ENCODE measurements around the gene MARCHF3. TPM values are rescaled to one million over a fixed set of nuclear protein-coding genes. Genes with fewer than 3 reads are reported as not detected.

MARCHF3 gene
- total and polyA plus RNA-seq, 10 of the 15 experiments (the other 5 are each of a cell fraction or from before 2014, with no cell fraction given): 3.6 to 24.1 (median 11.3) TPM

DNA sequence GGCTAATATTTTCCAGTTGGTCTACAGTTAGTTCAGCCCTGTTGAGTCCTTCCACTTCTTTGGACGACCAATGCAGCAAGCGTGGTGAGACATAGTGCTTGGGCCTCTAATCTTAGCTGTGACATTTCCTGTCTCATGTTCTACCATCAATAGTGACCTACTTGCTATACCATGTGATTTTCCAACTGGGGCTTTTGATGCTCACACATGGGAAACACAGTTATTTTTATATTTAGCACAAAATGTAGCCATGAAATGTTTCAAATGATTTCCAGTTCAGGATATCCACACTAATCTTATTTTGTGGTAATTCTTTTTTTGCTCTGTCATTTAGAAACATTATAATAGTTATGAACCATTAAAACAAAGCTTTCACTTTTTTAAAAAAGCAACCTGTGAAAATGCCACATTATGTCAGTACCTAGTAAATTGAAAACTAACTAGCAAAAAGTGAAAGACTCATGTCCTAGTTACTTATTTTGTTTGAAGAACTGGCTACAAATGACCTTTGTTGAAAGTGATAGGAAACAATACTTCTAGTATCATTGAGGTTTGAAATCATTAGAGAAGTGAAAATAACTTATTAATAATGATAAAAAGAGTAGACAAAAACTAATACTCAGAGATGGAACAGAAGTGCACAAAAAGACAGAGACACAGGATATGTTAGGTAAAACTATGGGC is 18.3 kb downstream of the MARCHF3 start (continued):
- TF ChIP-seq, protein P1, sequence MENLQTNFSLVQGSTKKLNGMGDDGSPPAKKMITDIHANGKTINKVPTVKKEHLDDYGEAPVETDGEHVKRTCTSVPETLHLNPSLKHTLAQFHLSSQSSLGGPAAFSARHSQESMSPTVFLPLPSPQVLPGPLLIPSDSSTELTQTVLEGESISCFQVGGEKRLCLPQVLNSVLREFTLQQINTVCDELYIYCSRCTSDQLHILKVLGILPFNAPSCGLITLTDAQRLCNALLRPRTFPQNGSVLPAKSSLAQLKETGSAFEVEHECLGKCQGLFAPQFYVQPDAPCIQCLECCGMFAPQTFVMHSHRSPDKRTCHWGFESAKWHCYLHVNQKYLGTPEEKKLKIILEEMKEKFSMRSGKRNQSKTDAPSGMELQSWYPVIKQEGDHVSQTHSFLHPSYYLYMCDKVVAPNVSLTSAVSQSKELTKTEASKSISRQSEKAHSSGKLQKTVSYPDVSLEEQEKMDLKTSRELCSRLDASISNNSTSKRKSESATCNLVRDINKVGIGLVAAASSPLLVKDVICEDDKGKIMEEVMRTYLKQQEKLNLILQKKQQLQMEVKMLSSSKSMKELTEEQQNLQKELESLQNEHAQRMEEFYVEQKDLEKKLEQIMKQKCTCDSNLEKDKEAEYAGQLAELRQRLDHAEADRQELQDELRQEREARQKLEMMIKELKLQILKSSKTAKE (IDR thresholded peaks at IDR 0.05; ENCODE audit: low read depth, poor library complexity, severe bottlenecking): peak; percentile 86
- TF ChIP-seq STAT3 (IDR thresholded peaks at IDR 0.05; ENCODE audit: low read depth, low read length) (peak; percentile 84; the same call in 1 of the 2 replicates), TCF3 (IDR thresholded peaks at IDR 0.05; ENCODE audit: borderline replicate concordance, insufficient read depth, low read depth, low read length) (no peak), NFYB (IDR thresholded peaks at IDR 0.05; ENCODE audit: insufficient read depth, low read depth, low read length) (no peak), EGR1 (IDR thresholded peaks at IDR 0.05; ENCODE audit: borderline replicate concordance in 1 of 2, low read depth in 2 of 2, low read length in 2 of 2) (no peak), CEBPB (IDR thresholded peaks at IDR 0.05; ENCODE audit: borderline replicate concordance in 1 of 2, low read depth in 2 of 2, low read length in 2 of 2) (no peak), HDGF (IDR thresholded peaks at IDR 0.05) (no peak), ZSCAN29 (IDR thresholded peaks at IDR 0.05) (no peak), SMC3 (IDR thresholded peaks at IDR 0.05; ENCODE audit: borderline replicate concordance, low read length) (peak; percentile 5; the same call in 1 of the 2 replicates), RBBP5 (conservative IDR thresholded peaks at IDR 0.05) (no peak), RCOR1 (conservative IDR thresholded peaks at IDR 0.05; ENCODE audit: low read depth, low read length) (no peak), NR2C2 (IDR thresholded peaks at IDR 0.05; ENCODE audit: borderline replicate concordance, control insufficient read depth, insufficient read length, low read depth) (no peak), FOS (IDR thresholded peaks at IDR 0.05; ENCODE audit: borderline replicate concordance, extremely low read depth, insufficient read length) (no peak), ZBTB11 (CRISPR knock-in tag; IDR thresholded peaks at IDR 0.05) (no peak), NFXL1 (IDR thresholded peaks at IDR 0.05; ENCODE audit: borderline replicate concordance) (no peak), BACH1 (IDR thresholded peaks at IDR 0.05; ENCODE audit: borderline replicate concordance) (peak; percentile 50; the same call in 1 of the 2 replicates), HDAC2 (IDR thresholded peaks at IDR 0.05) (no peak), RAD51 (IDR thresholded peaks at IDR 0.05) (peak; percentile 85), ZNF217 (IDR thresholded peaks at IDR 0.05) (peak; percentile 67; the same call in 1 of the 2 replicates), ZBED1 (IDR thresholded peaks at IDR 0.05; ENCODE audit: borderline replicate concordance) (0 out of 2 replicates have a peak, but pooled peaks have one; percentile 9), POU2F2 (IDR thresholded peaks at IDR 0.05; ENCODE audit: borderline replicate concordance, low read depth, low read length) (no peak)
- TF ChIP-seq, protein P2, sequence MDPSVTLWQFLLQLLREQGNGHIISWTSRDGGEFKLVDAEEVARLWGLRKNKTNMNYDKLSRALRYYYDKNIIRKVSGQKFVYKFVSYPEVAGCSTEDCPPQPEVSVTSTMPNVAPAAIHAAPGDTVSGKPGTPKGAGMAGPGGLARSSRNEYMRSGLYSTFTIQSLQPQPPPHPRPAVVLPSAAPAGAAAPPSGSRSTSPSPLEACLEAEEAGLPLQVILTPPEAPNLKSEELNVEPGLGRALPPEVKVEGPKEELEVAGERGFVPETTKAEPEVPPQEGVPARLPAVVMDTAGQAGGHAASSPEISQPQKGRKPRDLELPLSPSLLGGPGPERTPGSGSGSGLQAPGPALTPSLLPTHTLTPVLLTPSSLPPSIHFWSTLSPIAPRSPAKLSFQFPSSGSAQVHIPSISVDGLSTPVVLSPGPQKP (IDR thresholded peaks at IDR 0.05; ENCODE audit: low read depth, low read length): no peak

Data from GM12878 (cell line).